HL-60 (cell line): ENCODE data around the gene ALG10B.
"Not testable (repeated sequence)": the region's sequence is repeated elsewhere in the genome, so short reads cannot be mapped to it uniquely, and the experiment has no call there.

ENCODE experiments used
- POLR2AphosphoS5 ChIP-seq: IDR thresholded peaks from 2 replicates; pipeline ENCODE4 v1.6.1; 2012; ENCODE audit warnings: low read depth
- SPI1 ChIP-seq: IDR thresholded peaks from 2 replicates; pipeline ENCODE4 v1.6.1; 2012; ENCODE audit warnings: low read depth, mild to moderate bottlenecking, borderline replicate concordance
- TF ChIP-seq, protein P1 (sequence below): IDR thresholded peaks from one replicate; pipeline ENCODE4 v1.5.1; 2011; ENCODE audit warnings: low read length, control low read depth, inconsistent platforms; ENCODE audit not compliant: insufficient read depth
- TF ChIP-seq, protein P2 (sequence below): IDR thresholded peaks from 2 replicates; pipeline ENCODE4 v1.6.1; 2012; ENCODE audit warnings: low read depth; ENCODE audit not compliant: insufficient replicate concordance

DNA sequence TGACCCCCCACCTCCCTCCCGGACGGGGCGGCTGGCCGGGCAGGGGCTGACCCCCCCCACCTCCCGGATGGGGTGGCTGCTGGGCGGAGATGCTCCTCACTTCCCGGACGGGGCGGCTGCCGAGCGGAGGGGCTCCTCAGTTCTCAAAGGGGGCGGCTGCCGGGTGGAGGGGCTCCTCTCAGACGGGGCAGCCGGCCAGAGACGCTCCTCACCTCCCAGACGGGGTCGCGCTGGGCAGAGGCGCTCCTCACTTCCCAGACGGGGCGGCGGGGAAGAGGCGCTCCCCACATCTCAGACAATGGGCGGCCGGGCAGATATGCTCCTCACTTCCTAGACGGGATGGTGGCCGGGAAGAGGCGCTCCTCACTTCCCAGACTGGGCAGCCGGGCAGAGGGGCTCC, 13.8 kb downstream of the ALG10B start:
- not testable (repeated sequence) for TF ChIP-seq POLR2AphosphoS5, SPI1
- TF ChIP-seq, protein P1, sequence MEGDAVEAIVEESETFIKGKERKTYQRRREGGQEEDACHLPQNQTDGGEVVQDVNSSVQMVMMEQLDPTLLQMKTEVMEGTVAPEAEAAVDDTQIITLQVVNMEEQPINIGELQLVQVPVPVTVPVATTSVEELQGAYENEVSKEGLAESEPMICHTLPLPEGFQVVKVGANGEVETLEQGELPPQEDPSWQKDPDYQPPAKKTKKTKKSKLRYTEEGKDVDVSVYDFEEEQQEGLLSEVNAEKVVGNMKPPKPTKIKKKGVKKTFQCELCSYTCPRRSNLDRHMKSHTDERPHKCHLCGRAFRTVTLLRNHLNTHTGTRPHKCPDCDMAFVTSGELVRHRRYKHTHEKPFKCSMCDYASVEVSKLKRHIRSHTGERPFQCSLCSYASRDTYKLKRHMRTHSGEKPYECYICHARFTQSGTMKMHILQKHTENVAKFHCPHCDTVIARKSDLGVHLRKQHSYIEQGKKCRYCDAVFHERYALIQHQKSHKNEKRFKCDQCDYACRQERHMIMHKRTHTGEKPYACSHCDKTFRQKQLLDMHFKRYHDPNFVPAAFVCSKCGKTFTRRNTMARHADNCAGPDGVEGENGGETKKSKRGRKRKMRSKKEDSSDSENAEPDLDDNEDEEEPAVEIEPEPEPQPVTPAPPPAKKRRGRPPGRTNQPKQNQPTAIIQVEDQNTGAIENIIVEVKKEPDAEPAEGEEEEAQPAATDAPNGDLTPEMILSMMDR: not testable (repeated sequence)
- TF ChIP-seq, protein P2, sequence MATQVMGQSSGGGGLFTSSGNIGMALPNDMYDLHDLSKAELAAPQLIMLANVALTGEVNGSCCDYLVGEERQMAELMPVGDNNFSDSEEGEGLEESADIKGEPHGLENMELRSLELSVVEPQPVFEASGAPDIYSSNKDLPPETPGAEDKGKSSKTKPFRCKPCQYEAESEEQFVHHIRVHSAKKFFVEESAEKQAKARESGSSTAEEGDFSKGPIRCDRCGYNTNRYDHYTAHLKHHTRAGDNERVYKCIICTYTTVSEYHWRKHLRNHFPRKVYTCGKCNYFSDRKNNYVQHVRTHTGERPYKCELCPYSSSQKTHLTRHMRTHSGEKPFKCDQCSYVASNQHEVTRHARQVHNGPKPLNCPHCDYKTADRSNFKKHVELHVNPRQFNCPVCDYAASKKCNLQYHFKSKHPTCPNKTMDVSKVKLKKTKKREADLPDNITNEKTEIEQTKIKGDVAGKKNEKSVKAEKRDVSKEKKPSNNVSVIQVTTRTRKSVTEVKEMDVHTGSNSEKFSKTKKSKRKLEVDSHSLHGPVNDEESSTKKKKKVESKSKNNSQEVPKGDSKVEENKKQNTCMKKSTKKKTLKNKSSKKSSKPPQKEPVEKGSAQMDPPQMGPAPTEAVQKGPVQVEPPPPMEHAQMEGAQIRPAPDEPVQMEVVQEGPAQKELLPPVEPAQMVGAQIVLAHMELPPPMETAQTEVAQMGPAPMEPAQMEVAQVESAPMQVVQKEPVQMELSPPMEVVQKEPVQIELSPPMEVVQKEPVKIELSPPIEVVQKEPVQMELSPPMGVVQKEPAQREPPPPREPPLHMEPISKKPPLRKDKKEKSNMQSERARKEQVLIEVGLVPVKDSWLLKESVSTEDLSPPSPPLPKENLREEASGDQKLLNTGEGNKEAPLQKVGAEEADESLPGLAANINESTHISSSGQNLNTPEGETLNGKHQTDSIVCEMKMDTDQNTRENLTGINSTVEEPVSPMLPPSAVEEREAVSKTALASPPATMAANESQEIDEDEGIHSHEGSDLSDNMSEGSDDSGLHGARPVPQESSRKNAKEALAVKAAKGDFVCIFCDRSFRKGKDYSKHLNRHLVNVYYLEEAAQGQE: not testable (repeated sequence)
